HepG2 (cell line): ENCODE results near the gene P2RX6. TPM values are rescaled to one million over a fixed set of nuclear protein-coding genes. Genes with fewer than 3 reads are reported as not detected.

Experiments used
- FOSL2 ChIP-seq: sonication (generic); formaldehyde crosslinking; IDR thresholded peaks from 2 replicates; pipeline ENCODE4 v1.4.0; 2020; ENCODE audit warnings: missing genetic modification reagents
- HBP1 ChIP-seq: IDR thresholded peaks from 2 replicates; pipeline ENCODE4 v1.6.1; 2016; ENCODE audit warnings: low read depth, control low read depth
- HDAC1 ChIP-seq: sonication (generic); formaldehyde crosslinking; IDR thresholded peaks from 2 replicates; pipeline ENCODE4 v1.5.1; 2020; ENCODE audit warnings: mild to moderate bottlenecking, missing genetic modification reagents
- HIC2 ChIP-seq: sonication (generic); formaldehyde crosslinking; IDR thresholded peaks from 2 replicates; pipeline ENCODE4 v1.9.0; 2022; ENCODE audit warnings: low read depth, missing genetic modification reagents
- HMGXB3 ChIP-seq: sonication (generic); formaldehyde crosslinking; IDR thresholded peaks from 2 replicates; pipeline ENCODE4 v1.4.0; 2020; ENCODE audit warnings: missing genetic modification reagents, borderline replicate concordance
- POGZ ChIP-seq: sonication (generic); formaldehyde crosslinking; IDR thresholded peaks from 2 replicates; pipeline ENCODE4 v1.4.0; 2020; ENCODE audit warnings: mild to moderate bottlenecking, missing genetic modification reagents
- RFX1 ChIP-seq: fragments of 450-650 bp; IDR thresholded peaks from 2 replicates; pipeline ENCODE4 v1.6.1; 2017
- ZNF232 ChIP-seq: sonication (generic); formaldehyde crosslinking; IDR thresholded peaks from 2 replicates; pipeline ENCODE4 v1.4.0; 2020; ENCODE audit warnings: missing genetic modification reagents, borderline replicate concordance
- ZNF407 ChIP-seq: sonication (generic); formaldehyde crosslinking; IDR thresholded peaks from one replicate; pipeline ENCODE4 v1.5.1; 2020; ENCODE audit warnings: mild to moderate bottlenecking, missing genetic modification reagents; ENCODE audit errors: not compliant biosample characterization
- ZSCAN5A ChIP-seq: sonication (generic); formaldehyde crosslinking; IDR thresholded peaks from 2 replicates; pipeline ENCODE4 v1.8.0; 2022; ENCODE audit warnings: mild to moderate bottlenecking, missing genetic modification reagents, borderline replicate concordance
- polyA plus RNA-seq, 8 experiments: library from polyadenylated mRNA; depleted of rRNA in 3 of 8; stranded (reverse) in 7 of 8; unstranded in 1 of 8; fragments of >200 nt; fragmentation: Illumina TruSeq in 4 of 8; extraction: Trizol in 4 of 8; gene quantifications; 2 replicates each; pipeline versions ENCODE4 v1.2.1 to v1.2.3, GENCODE V29; 2011 to 2016; ENCODE audit warnings: low read depth in 4 of 8, missing spikeins in 1 of 8, mixed read lengths in 1 of 8; ENCODE audit not compliant: insufficient read depth in 1 of 8
- total RNA-seq, 5 experiments: library from RNA; depleted of rRNA; stranded (reverse); fragments of >200 nt; fragmentation: Illumina TruSeq; extraction: Trizol; gene quantifications; 2 replicates each; pipeline ENCODE4 v1.2.3, GENCODE V29; 2016; ENCODE audit warnings: low read depth in 1 of 5

P2RX6 gene
- total and polyA plus RNA-seq, 2 of the 13 experiments (the other 11 are each of a cell fraction or from before 2014, with no cell fraction given), result 0.04 to 0.12 TPM

- TF ChIP-seq HMGXB3 (CRISPR knock-in tag) (peak; percentile 77; the same call in 1 of the 2 replicates), HDAC1 (peak; percentile 89), ZNF232 (CRISPR knock-in tag) (peak; percentile 94; the same call in 1 of the 2 replicates), HIC2 (CRISPR knock-in tag) (no peak; the same call in 1 of the 2 replicates), FOSL2 (CRISPR knock-in tag) (no peak; the same call in 1 of the 2 replicates), ZSCAN5A (CRISPR knock-in tag) (peak; percentile 79), ZNF407 (peak; percentile 96), HBP1 (CRISPR knock-in tag) (peak; percentile 58; the same call in 1 of the 2 replicates), POGZ (CRISPR knock-in tag) (peak; percentile 69), RFX1 (no peak)
These were observed 33.0 kb upstream of the P2RX6 start, which contains the start of gene LZTR1 (continued) for GRCh38 chr22:20981787-20982562.
